Left colon (tissue), 2 donors: ENCODE data around the gene ROPN1L. TPM values are rescaled to one million over a fixed set of nuclear protein-coding genes. Genes with fewer than 3 reads are reported as not detected.
"Not testable (repeated sequence)": the region's sequence is repeated elsewhere in the genome, so short reads cannot be mapped to it uniquely, and the experiment has no call there.

Experiments
- ATAC-seq: fragments of 200-7000 bp; cut with Tn5 transposase; one replicate; pipeline ENCODE4 v1.9.1; 2020; ENCODE audit warnings: mild to moderate bottlenecking, moderate library complexity
- DNase-seq, 2 donors: peaks; one replicate each; pipeline ENCODE4 v3.0.0-alpha.2; 2020
- intact Hi-C, 2 donors: fragments of 100-400 bp; cut with DNase I in 1 of 2; cut with micrococcal nuclease in 1 of 2; formaldehyde crosslinking; loops; one replicate each; pipeline versions ENCODE4 v1.11.2 to v1.14.0; 2022; cut with DNase I, micrococcal nuclease
- total RNA-seq, 2 donors: library from RNA; stranded (reverse); fragmentation: NEBNext Ultra II Directional; extraction: Animal tissue kit (Norgen Biotek cat#: 25700); gene quantifications; one replicate each; pipeline ENCODE4 v1.2.1, GENCODE V29; 2021
- donor health status: DM: no; HTN: no; CAD: no.
- donor health status: DM: yes; HTN: yes; CAD: no.

Gene ROPN1L
- total RNA-seq, 2 donors from 2014 or later: not detected

DNA sequence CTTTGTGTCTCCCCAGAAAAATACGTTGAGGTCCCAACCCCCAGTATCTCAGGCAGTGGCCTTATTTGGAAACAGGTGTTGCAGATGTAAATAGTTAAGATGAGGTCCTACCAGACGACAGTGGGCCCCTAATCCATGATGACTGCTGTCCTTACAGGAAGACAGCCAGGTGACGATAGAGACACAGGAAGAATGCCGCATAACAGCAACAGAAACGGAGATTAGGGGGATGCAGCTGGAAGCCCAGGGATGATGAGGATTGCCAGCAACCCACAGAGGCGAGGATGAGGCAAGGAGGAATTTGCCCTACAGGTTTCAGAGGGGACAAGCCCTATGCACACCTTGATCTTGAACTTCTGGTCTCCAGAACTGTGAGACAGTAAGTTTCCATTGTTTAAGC, 46.5 kb downstream of the ROPN1L start:
- ATAC-seq (no peak), DNase-seq (no peak)
- intact Hi-C loops: no loop called here

DNA sequence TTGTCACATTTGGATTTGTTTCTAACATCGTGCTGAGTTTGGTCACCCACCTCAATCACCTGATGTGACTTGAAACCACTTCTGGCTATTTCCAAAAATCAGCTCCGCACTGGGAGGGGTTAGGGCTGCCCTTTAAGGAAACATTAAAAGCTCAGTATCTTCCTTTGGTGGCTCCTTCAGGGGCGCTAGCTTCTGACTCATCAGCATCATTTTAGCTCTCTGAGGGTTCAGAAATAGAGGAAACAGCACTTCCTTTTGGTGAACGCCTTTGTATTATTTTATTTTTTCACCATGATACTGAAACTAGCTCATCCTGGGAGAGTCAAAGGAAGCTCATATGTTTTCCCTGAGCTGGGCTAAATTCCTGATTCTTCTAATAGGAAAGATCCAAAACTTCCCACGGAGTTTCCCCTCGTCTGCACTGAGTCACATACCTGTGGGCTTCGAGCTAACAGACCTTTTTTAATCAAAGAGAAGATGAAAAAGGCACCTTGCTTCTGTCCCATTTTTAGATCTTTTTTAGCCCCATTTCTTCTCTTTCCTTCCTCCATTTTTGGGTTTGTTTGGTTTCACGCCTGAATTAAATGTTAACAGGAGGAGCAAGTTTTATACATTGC, 48.2 kb downstream of the ROPN1L start:
- DNase-seq (no peak), ATAC-seq (no peak)
- intact Hi-C loops: no loop called here

DNA sequence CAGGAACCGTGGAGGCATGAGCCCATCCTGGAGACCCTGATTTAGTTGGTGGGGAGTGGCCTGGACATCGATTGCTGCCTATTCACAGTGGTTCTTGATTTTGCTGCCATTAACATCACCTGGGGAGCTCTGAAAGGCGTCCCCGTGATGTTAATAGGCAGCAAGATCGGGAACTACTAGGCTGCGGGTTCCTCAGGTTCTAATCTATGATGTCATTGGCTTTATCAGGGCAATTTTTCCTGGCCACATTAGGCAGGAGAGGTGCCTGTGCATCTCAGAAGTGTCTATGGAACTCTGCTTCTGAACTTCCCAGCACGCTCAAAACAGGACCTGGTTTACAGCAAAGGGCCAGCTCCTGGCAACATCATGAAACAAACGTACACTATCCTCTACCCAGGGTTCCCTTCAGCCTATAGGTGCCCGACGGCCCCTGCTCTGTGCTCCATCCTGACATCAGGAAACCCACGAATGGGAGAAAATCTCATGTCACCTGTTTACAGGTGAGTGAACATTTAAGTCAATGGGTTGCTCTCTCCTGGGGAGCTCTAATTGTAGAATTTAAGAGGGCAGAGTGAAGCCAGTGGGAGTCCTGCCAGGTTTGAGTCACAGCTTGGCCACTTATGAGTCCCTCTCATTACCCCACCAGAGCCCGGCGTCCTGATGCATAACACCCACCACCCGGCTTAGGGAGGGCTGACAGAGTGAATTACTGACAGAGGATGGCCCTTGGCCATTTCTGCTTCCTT, 49.4 kb downstream of the ROPN1L start:
- intact Hi-C loops: no loop called here
- ATAC-seq: no peak

GRCh38 chr5:10491673-10492026, 50.0 kb downstream of the ROPN1L start:
- intact Hi-C loops: no loop called here
- no peak for ATAC-seq
- no peak for DNase-seq

More for the DNA sequence above, 49.4 kb downstream of the ROPN1L start:
- DNase-seq: no peak

- DNase-seq: no peak
- intact Hi-C loops: no loop called here
- ATAC-seq: no peak
Observed at GRCh38 chr5:10493884-10494283, 52.2 kb downstream of the ROPN1L start.

DNA sequence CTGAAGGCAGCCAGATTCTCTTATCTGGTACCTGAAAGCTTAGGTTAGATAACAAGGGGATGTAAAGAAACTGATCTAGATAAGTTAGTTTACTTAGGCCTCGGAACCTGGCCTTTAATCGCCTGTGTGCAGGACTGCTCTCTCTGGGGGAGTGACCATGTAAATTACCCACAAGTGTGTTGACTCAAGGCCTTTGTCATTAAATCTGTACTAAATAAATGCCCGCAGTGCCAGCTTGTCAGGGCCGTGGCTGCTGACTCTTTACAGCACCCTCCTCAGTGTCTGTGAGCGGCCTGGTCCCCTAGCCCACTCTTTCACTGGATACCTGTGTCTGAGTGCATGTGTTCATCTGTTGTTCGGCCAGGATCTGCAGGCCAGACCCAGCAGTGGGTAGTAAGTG, 52.8 kb downstream of the ROPN1L start:
- DNase-seq, intact Hi-C loops, ATAC-seq: not testable (repeated sequence)

DNA sequence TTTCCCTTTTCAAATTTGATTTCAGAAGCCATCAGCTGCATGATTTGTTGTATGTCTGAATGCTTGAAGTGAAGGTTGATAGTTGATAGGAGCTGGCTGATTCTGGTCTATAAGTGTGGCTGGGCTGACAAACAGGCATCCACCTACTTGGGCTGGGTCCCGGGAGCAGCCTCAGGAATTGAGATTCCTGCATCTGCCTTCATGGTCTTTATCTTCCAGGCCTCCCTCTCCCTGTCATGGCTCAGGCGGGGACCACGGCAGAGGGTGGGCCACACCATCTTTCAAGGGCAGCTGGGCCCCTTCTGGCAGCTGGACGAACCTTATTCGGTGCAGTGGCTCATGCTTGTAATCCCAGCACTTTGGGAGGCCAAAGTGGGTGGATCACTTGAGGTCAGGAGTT, 55.9 kb downstream of the ROPN1L start:
- no peak for DNase-seq
- ATAC-seq: no peak
- intact Hi-C loops: no loop called here

DNA sequence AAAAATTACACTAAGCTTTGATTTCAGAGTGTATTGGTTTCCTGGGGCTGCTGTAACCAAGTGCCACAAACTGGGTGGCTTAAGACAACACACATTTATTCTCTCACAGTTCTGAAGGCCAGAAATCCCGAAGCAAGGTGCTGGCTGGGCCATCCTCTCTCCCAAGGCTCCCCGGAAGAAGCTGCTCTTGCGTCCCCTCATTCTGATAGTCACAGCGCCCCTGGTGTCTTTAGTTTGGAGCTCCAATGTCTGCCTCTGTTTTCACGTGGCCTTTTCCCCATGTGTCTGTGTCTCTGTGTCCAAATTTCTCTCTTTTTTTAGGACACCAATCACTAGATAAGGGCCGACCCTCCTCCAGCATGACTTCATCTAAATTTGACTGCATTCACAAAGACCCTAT, 56.7 kb downstream of the ROPN1L start:
- intact Hi-C loops: no loop called here
- ATAC-seq (no peak), DNase-seq (no peak)

DNA sequence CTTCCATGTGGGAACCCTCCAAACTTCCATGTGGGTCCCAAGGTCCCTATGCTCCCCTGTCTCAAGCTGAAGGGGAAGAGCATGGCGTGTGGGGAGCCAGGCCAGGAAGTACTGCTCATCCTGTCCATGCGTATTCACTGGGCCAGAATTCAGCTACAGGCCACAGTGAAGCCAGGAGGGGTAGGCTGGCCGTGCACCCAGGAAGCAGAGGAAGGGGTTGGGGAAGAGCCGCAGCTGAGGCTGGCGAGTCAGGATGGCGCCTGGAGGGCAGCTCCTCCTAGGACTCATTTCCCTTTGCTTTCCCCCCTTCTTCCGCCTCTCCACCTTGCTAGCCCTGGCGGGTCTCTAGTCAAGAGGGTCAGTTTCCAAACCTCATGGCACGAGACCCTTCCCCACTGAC, 57.4 kb downstream of the ROPN1L start:
- DNase-seq (no peak), ATAC-seq (no peak)
- intact Hi-C loops: no loop called here

DNA sequence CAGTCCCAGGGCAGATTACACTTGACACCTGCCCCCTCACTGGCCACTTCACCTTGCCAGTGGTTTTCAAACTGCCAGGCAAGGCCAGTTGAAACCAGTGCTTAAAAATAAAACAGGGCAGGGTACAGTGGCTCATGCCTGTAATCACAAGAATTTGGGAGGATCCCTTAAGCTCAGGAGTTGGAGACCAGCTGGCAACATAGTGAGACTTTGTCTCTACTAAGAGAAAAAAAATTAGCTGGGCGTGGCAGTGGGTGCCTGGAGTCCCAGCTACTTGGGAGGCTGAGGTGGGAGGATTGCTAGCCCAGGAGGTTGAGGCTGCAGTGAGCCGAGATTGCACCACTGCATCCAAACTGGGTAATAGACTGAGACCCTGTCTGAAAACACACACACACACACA, 58.1 kb downstream of the ROPN1L start:
- no peak for DNase-seq
- intact Hi-C loops: no loop called here
- ATAC-seq: no peak

GRCh38 chr5:10500669-10501068, 59.0 kb downstream of the ROPN1L start:
- intact Hi-C loops: no loop called here
- ATAC-seq (no peak), DNase-seq (no peak)

DNA sequence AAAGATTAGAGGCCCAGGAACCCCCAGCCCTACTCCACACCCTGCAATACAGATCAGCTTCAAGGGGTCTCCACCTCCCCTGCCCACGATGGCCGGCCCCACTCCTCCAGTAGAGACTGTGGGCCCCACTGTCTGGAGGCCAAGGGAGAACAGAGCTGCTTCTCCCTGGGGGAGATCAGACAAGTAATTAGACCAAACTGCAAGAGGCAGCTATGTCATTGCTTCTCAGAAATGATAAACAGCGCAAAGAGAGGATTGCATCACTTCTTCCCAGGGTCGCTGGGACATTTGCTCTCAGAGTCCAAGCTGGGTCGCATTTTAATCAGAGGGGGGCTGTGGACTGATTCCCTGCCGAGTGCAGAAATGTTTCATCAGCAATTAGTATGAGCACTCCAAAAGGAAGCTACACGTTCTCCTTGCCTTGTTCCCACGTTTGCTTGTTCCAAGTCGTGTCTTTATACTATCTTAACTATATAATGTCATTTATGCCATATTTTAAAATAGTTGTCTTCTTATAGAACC, 59.9 kb downstream of the ROPN1L start:
- DNase-seq (no peak), ATAC-seq (no peak)
- intact Hi-C loops: no loop called here

GRCh38 chr5:10502130-10502529, 60.5 kb downstream of the ROPN1L start:
- intact Hi-C loops: no loop called here
- no peak for ATAC-seq
- no peak for DNase-seq

DNA sequence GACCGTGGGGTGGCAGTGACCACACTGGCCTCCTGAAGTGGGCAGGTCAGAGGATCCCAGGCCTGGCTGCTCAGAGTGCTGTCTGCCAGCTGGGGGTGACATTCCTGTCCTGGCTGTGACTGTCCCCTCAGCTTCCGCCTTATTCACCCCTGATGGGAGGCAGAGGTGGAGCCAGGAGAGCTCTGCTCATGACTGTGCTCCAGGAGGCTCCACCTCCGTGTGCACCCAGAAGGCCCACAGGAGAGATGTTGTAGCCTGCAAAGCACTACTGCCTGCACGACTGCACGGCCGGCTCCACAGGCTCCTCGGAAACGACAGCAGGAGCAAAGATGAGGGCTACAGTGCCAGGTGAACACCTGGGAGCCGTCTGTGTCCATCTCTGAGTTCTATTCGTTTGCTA, 60.9 kb downstream of the ROPN1L start:
- no peak for DNase-seq
- intact Hi-C loops: no loop called here
- ATAC-seq: no peak

GRCh38 chr5:10503321-10503720, 61.6 kb downstream of the ROPN1L start:
- intact Hi-C loops: no loop called here
- ATAC-seq: no peak
- no peak for DNase-seq

DNA sequence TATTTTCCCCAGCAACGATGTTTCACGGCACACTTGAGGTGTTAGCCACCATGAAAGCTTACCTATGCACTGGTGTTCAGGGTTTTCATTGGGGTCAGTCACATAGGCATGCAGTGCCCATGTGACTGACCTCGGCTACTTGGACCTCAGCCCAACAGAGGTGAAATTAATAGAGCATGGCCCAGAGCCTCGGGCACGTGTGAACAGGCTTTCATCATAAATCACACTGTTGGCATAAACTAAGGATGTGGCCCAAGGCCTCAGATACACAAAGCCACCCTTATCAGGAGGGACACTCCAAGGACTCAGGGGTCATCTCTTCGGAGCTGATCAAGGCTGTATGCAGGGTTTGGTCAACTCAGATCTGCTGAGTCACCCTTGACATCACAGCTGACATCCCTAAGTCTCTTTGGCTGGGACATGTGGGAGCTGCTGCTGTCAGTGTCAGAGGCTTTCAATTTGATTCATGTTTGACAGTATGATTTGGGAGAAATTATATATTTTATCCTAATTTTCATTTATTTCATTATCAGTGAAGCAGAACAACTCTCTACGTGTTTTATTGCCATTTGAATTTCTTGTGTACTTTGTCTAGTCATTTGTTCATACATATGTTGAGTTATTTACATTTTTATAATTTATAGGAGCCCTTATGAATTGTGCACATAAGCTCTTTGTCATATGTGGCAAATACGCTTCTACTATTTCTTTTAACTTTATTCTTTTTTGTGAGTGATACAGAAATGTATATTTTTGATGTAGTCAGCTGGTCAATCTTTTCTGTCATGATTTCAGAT, 62.5 kb downstream of the ROPN1L start:
- DNase-seq: no peak
- no peak for ATAC-seq
- intact Hi-C loops: no loop called here

GRCh38 chr5:10505517-10506095, 63.9 kb downstream of the ROPN1L start:
- intact Hi-C loops: no loop called here
- no peak for DNase-seq
- peak; percentile 42 for ATAC-seq

DNA sequence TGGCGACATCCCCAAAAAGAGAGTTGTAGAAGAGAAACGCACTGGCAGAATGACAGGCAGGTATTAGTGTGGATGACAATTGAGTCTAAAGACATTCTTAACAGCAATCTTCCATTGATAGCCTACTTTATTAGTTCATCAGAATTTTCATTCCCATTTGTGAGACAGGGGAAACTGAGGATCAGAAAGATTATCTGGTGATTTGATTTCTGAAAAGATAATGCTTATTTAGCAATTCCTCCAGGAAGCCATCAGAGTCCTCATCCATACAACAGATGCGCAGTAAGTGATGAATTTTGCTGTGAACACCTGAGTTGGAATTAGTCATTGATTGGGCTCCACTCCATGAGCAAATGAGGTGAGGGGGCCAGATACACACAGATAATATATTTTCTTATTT, 64.9 kb downstream of the ROPN1L start:
- ATAC-seq (no peak), DNase-seq (no peak)
- intact Hi-C loops: no loop called here

GRCh38 chr5:10507575-10508096, 66.0 kb downstream of the ROPN1L start:
- intact Hi-C loops: no loop called here
- DNase-seq (no peak), ATAC-seq (no peak)
